B cell (primary cell): ENCODE data around the gene KSR2.

ENCODE experiments used
- EZH2 ChIP-seq: IDR thresholded peaks from 2 replicates; pipeline ENCODE4 v1.6.1; 2012; ENCODE audit warnings: borderline replicate concordance, low read depth, mild to moderate bottlenecking, moderate library complexity, low read length; ENCODE audit not compliant: insufficient read depth, poor library complexity, severe bottlenecking
- TF ChIP-seq, protein P1 (sequence below): fragments of 200-600 bp; IDR thresholded peaks from one replicate; pipeline ENCODE4 v1.8.0; 2022; ENCODE audit warnings: antibody characterized with exemption, mild to moderate bottlenecking

DNA sequence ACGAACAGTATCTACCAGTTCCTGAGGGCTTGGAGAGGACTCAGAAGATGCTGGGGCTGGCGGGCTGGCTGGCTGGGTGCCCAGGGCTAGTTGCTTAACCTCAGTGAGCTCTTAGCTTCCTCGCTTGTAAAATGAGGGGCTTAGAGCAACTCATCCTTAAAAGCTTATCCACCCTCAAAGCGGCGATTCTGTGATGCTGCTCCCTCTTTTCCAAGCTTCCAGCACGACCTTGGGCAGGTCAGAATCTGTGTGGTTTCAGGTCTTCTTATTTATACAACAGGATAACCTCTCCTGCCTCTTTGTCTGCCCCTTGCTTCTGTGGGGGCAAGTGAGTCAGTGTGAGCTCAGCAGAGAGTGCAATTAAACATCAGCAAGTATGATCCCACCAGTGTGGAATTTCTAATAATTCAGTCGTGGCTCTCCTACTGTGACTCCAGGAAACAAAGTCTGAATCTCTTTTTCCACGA is 281.8 kb downstream of the KSR2 start:
- TF ChIP-seq, protein P1, sequence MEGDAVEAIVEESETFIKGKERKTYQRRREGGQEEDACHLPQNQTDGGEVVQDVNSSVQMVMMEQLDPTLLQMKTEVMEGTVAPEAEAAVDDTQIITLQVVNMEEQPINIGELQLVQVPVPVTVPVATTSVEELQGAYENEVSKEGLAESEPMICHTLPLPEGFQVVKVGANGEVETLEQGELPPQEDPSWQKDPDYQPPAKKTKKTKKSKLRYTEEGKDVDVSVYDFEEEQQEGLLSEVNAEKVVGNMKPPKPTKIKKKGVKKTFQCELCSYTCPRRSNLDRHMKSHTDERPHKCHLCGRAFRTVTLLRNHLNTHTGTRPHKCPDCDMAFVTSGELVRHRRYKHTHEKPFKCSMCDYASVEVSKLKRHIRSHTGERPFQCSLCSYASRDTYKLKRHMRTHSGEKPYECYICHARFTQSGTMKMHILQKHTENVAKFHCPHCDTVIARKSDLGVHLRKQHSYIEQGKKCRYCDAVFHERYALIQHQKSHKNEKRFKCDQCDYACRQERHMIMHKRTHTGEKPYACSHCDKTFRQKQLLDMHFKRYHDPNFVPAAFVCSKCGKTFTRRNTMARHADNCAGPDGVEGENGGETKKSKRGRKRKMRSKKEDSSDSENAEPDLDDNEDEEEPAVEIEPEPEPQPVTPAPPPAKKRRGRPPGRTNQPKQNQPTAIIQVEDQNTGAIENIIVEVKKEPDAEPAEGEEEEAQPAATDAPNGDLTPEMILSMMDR, result no peak
- TF ChIP-seq EZH2, result no peak
